GM12878 (cell line): Measurements from ENCODE around the gene NAXE. TPM values are rescaled to one million over a fixed set of nuclear protein-coding genes. Genes with fewer than 3 reads are reported as not detected.

Experiments used
- ATAC-seq: fragments of 200-7000 bp; cut with Tn5 transposase; 3 replicates; pipeline ENCODE4 v1.9.1; 2020; ENCODE audit warnings: mild to moderate bottlenecking, moderate library complexity
- BruUV-seq: library from RNA; stranded (reverse); fragments of 400-500 nt; replicated peaks from 2 replicates; lab custom pipeline; 2021; lab: Mats Ljungman, UMichigan
- CTCF ChIA-PET: fragments of 300-600 bp; sonication (Branson Sonifier 250); formaldehyde crosslinking; extraction: SDS; loops from one replicate; lab custom pipeline; 2021; ENCODE audit warnings: inconsistent platforms; lab: Yijun Ruan, JAX
- POLR2A ChIA-PET: fragments of 350-600 bp; formaldehyde crosslinking; extraction: SDS; loops from one replicate; lab custom pipeline; 2021; ENCODE audit warnings: inconsistent platforms; lab: Charles Lee
- RAD21 ChIA-PET: fragments of 300-600 bp; sonication (Branson Sonifier 250); formaldehyde crosslinking; loops from one replicate; lab custom pipeline; 2023; ENCODE audit warnings: antibody characterized with exemption; ENCODE audit not compliant: unreplicated experiment; lab: Charles Lee
- SMC1A ChIA-PET: fragments of 300-600 bp; sonication (Branson Sonifier 250); formaldehyde crosslinking; loops from one replicate; lab custom pipeline; 2023; ENCODE audit not compliant: unreplicated experiment, uncharacterized antibody; lab: Charles Lee
- DNase-seq: peaks from one replicate; pipeline ENCODE4 v3.0.0-alpha.2; 2011; ENCODE audit warnings: low read depth, low spot score
- FAIRE-seq: peaks from 3 replicates; lab custom pipeline; 2011; peaks lifted over from hg19 to GRCh38; lab: Jason Lieb, UNC
- H2AFZ ChIP-seq: 2 replicates; pipeline ENCODE4 v1.6.0; 2011; ENCODE audit warnings: low read depth, low read length, control low read depth; ENCODE audit not compliant: control insufficient read depth
- H3K27ac ChIP-seq: 2 replicates; pipeline ENCODE4 v1.5.1; 2011; ENCODE audit warnings: control low read depth; ENCODE audit not compliant: control insufficient read depth, insufficient read depth
- H3K27me3 ChIP-seq, 2 experiments: replicated peaks in 1 of 2; 2 replicates each; pipeline versions ENCODE4 v1.6.0 to v1.6.1; 2011; ENCODE audit warnings: low read length in 1 of 2; ENCODE audit not compliant: control insufficient read depth in 2 of 2, insufficient read depth in 2 of 2
- H3K36me3 ChIP-seq, 2 experiments: 2 replicates each; pipeline ENCODE4 v1.5.1; 2011; ENCODE audit warnings: low read length in 1 of 2; ENCODE audit not compliant: control insufficient read depth in 2 of 2, insufficient read depth in 2 of 2
- H3K4me1 ChIP-seq: 2 replicates; pipeline ENCODE4 v1.6.1; 2011; ENCODE audit warnings: mild to moderate bottlenecking, low read length, moderate library complexity, mixed read lengths; ENCODE audit not compliant: control insufficient read depth, insufficient read depth
- H3K4me2 ChIP-seq: 2 replicates; pipeline ENCODE4 v1.6.0; 2011; ENCODE audit warnings: control low read depth; ENCODE audit not compliant: control insufficient read depth, insufficient read depth
- H3K4me3 ChIP-seq: fragments of 200-600 bp; sonication (generic); 2 replicates; pipeline ENCODE4 v1.5.1; 2016
- H3K79me2 ChIP-seq: 2 replicates; pipeline ENCODE4 v1.6.0; 2011; ENCODE audit warnings: low read length; ENCODE audit not compliant: control insufficient read depth, insufficient read depth
- H3K9ac ChIP-seq: 2 replicates; pipeline ENCODE4 v1.8.0; 2011; ENCODE audit warnings: low read length, control low read depth, mixed read lengths; ENCODE audit not compliant: control insufficient read depth, insufficient read depth
- H3K9me3 ChIP-seq: replicated peaks from 3 replicates; pipeline ENCODE4 v1.5.1; 2011; ENCODE audit warnings: mild to moderate bottlenecking, low read length; ENCODE audit not compliant: control insufficient read depth, insufficient read depth
- H4K20me1 ChIP-seq: 2 replicates; pipeline ENCODE4 v1.6.0; 2011; ENCODE audit not compliant: control insufficient read depth, insufficient read depth
- ATF3 ChIP-seq: IDR thresholded peaks from 2 replicates; pipeline ENCODE4 v1.6.1; 2011; ENCODE audit warnings: low read depth, mild to moderate bottlenecking, low read length, moderate library complexity, borderline replicate concordance; ENCODE audit errors: extremely low read depth
- E2F4 ChIP-seq: IDR thresholded peaks from 2 replicates; pipeline ENCODE4 v1.6.1; 2012; ENCODE audit warnings: low read depth, low read length, improper control_type of control experiment
- E4F1 ChIP-seq: fragments of 450-650 bp; IDR thresholded peaks from 2 replicates; pipeline ENCODE4 v1.6.1; 2018; ENCODE audit warnings: borderline replicate concordance, mild to moderate bottlenecking; ENCODE audit not compliant: partially characterized antibody
- GABPA ChIP-seq: IDR thresholded peaks from 2 replicates; pipeline ENCODE4 v1.6.1; 2014; ENCODE audit warnings: antibody characterized with exemption, low read depth, mild to moderate bottlenecking, inconsistent platforms
- LARP7 ChIP-seq: fragments of 450-650 bp; IDR thresholded peaks from 2 replicates; pipeline ENCODE4 v1.6.1; 2017; ENCODE audit warnings: mild to moderate bottlenecking
- NKRF ChIP-seq: fragments of 450-650 bp; conservative IDR thresholded peaks from 2 replicates; pipeline ENCODE4 v1.6.1; 2017; ENCODE audit warnings: mild to moderate bottlenecking, moderate library complexity
- SIX5 ChIP-seq: IDR thresholded peaks from 2 replicates; pipeline ENCODE4 v1.6.1; 2011; ENCODE audit warnings: mild to moderate bottlenecking, low read depth, low read length, moderate library complexity; ENCODE audit not compliant: severe bottlenecking
- SKIL ChIP-seq: fragments of 450-650 bp; IDR thresholded peaks from 2 replicates; pipeline ENCODE4 v1.6.1; 2017; ENCODE audit warnings: mild to moderate bottlenecking, low read depth, inconsistent platforms; ENCODE audit not compliant: poor library complexity, severe bottlenecking
- SP1 ChIP-seq: IDR thresholded peaks from one replicate; pipeline ENCODE4 v1.6.1; 2011; ENCODE audit warnings: low read depth, low read length
- STAT3 ChIP-seq: IDR thresholded peaks from 2 replicates; pipeline ENCODE4 v1.6.1; 2011; ENCODE audit warnings: low read depth, low read length, improper control_type of control experiment
- SUPT20H ChIP-seq: IDR thresholded peaks from 2 replicates; pipeline ENCODE4 v1.6.1; 2011; ENCODE audit warnings: low read depth, mild to moderate bottlenecking, low read length, moderate library complexity, borderline replicate concordance; ENCODE audit not compliant: control insufficient read depth
- SUZ12 ChIP-seq: fragments of 200-600 bp; sonication (generic); IDR thresholded peaks from one replicate; pipeline ENCODE4 v1.6.1; 2018; ENCODE audit warnings: antibody characterized with exemption, mild to moderate bottlenecking; ENCODE audit not compliant: unreplicated experiment
- ZZZ3 ChIP-seq: IDR thresholded peaks from 2 replicates; pipeline ENCODE4 v1.6.1; 2011; ENCODE audit warnings: low read depth; ENCODE audit not compliant: control insufficient read depth, insufficient read length
- WGBS: methylation state at CpG from one replicate; pipeline ENCODE4 v1.1.6; 2016; ENCODE audit warnings: low lambda C conversion rate; ENCODE audit not compliant: insufficient replicate concordance, insufficient coverage; ENCODE audit errors: missing lambda C conversion rate; 5-methylcytosine and 5-hydroxymethylcytosine counted together
- in situ Hi-C: fragments of 300-500 bp; cut with MboI; formaldehyde crosslinking; loops from 9 replicates; pipeline ENCODE4 v1.14.3; 2018; ENCODE audit warnings: mixed read lengths
- intact Hi-C: fragments of 100-400 bp; cut with micrococcal nuclease; formaldehyde crosslinking; loops from one replicate; pipeline ENCODE4 v1.14.2; 2022; ENCODE audit not compliant: unreplicated experiment
- polyA plus RNA-seq, 11 experiments: library from polyadenylated mRNA; depleted of rRNA in 4 of 11; unstranded in 6 of 11; stranded (reverse) in 5 of 11; fragments of >200 nt; fragmentation: Nextera tagmentation in 4 of 11; fragmentation: Illumina TruSeq in 1 of 11; extraction: Ambion mirVana in 4 of 11; extraction: Trizol in 1 of 11; gene quantifications; 1 replicate in 1 of 11; 2 replicates in 10 of 11; pipeline versions ENCODE4 v1.2.1 to v1.2.3, GENCODE V29; 2011 to 2016; ENCODE audit warnings: inconsistent platforms in 2 of 11, missing spikeins in 2 of 11, low read depth in 1 of 11
- total RNA-seq, 4 experiments: library from RNA; depleted of rRNA in 3 of 4; stranded (reverse); fragments of >200 nt in 3 of 4; fragmentation: Illumina TruSeq in 1 of 4; extraction: Trizol in 1 of 4; gene quantifications; 2 replicates each; pipeline versions ENCODE4 v1.2.1 to v1.2.3, GENCODE V29; 2013 to 2021

The NAXE gene
- total and polyA plus RNA-seq, 10 of the 15 experiments (the other 5 are each of a cell fraction or from before 2014, with no cell fraction given) = 17.8 to 93.3 (median 68.8) TPM

DNA sequence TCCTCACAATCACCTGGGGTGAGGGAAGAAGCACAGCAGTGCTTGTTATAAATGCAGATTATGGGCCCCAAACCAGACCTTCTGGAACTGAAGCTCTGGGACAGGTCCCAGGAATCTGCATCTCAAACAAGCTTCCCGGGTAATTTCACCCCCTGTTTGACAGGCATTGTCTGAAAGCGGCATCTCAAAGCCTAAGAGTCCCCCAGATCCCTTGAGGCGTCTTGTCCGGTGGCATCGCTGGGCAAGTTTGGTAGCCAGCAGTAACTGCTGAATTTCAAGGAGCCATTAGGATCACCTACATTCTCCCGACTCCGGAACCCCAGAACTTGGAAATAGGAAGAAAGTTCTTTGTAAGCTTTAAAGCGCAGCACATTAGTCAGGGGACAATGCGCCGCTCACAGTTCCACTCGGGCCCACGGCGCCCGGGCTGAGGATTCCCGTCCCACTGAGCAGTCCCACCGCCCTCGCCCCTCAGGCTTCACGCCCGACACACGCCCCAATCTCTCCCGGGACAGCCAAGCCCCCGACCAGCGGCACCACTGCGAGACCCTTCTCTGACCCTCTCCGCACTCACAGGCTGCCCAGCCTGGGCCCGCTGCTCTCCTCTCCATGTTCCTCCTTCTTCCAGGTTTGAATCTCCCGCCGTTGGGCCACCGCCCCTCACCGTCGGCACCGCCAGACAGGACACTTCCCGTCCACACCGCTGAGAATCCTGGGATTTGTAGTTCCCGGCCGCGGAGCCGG is 19.5 kb upstream of the NAXE start, which contains the start of gene IQGAP3:
IQGAP3 (minus strand) TSS at position 647 of the 744 bp plus-strand sequence; CDS start at position 611, 36 bp downstream.
- RAD21 ChIA-PET = interaction anchor here (1.0 to 1.9 kb wide), 5 partner anchors 10 to 120 kb away, joined by 3 to 5 read pairs (median 4); no protein-coding TSS in a partner anchor
- POLR2A ChIA-PET = interaction anchor here (0.8 to 1.3 kb wide), 2 partner anchors 73 to 115 kb away, joined by 4 to 5 read pairs; no protein-coding TSS in a partner anchor
- intact Hi-C loops (loop anchor here (2.0 kb wide), 1 partner anchor 115 kb away; no protein-coding TSS in a partner anchor), in situ Hi-C loops (no loop called here)
- SMC1A ChIA-PET = interaction anchor here (0.7 to 2.6 kb wide), 12 partner anchors 13 to 91 kb away, joined by 3 to 8 read pairs (median 3); no protein-coding TSS in a partner anchor
- peak within 1 kb of the TSS; percentile 64 for H2AFZ ChIP-seq
- peak within 1 kb of the TSS; percentile 64 for H3K9ac ChIP-seq
- CTCF ChIA-PET = interaction anchor here (0.6 to 2.7 kb wide), 16 partner anchors 9 to 1208 kb away, joined by 3 to 16 read pairs (median 3); partner anchors contain the start of genes GPATCH4 and HAPLN2
- DNase-seq = peak; percentile 15
- peak within 1 kb of the TSS; percentile 73 for H3K4me3 ChIP-seq
- TSS peak; percentile 80 for BruUV-seq
- H3K79me2 ChIP-seq = no peaks in the 10 kb centered on the region
- no peak within 1 kb of the TSS for H3K27ac ChIP-seq
- H3K4me1 ChIP-seq = 0 out of 2 replicates have a peak, but pooled peaks cover 3% of the 10 kb centered on the region
- no peaks in the 10 kb centered on the region for H3K36me3 ChIP-seq
- peak within 1 kb of the TSS; percentile 84 for H3K4me2 ChIP-seq
- 3% methylated on average over 38 of the region's 38 CpGs for WGBS
- FAIRE-seq = peak; percentile 66
- H3K27me3 ChIP-seq = no peaks in the 10 kb centered on the region; a peak in 1 of 4 replicates
- peak; percentile 99 for ATAC-seq
- no peaks in the 10 kb centered on the region for H4K20me1 ChIP-seq
- H3K9me3 ChIP-seq = no peaks in the 10 kb centered on the region
- TF ChIP-seq SUZ12 (no peak), SKIL (no peak), SUPT20H (no peak), SIX5 (peak; percentile 91), E2F4 (peak; percentile 99), SP1 (no peak), ZZZ3 (no peak), LARP7 (no peak), E4F1 (no peak), GABPA (peak; percentile 91), ATF3 (no peak), STAT3 (no peak), NKRF (peak; percentile 100)
